GM18868 (cell line): ENCODE measurements around the gene ATP8A1.
"Not testable (repeated sequence)": the region's sequence is repeated elsewhere in the genome, so short reads cannot be mapped to it uniquely, and the experiment has no call there.

Experiments
- ATAC-seq: cut with Tn5 transposase; IDR thresholded peaks from one replicate; pipeline ENCODE4 v1.9.1; 2021; ENCODE audit warnings: mild to moderate bottlenecking, moderate library complexity; ENCODE audit not compliant: unreplicated experiment

ATP8A1 gene

DNA sequence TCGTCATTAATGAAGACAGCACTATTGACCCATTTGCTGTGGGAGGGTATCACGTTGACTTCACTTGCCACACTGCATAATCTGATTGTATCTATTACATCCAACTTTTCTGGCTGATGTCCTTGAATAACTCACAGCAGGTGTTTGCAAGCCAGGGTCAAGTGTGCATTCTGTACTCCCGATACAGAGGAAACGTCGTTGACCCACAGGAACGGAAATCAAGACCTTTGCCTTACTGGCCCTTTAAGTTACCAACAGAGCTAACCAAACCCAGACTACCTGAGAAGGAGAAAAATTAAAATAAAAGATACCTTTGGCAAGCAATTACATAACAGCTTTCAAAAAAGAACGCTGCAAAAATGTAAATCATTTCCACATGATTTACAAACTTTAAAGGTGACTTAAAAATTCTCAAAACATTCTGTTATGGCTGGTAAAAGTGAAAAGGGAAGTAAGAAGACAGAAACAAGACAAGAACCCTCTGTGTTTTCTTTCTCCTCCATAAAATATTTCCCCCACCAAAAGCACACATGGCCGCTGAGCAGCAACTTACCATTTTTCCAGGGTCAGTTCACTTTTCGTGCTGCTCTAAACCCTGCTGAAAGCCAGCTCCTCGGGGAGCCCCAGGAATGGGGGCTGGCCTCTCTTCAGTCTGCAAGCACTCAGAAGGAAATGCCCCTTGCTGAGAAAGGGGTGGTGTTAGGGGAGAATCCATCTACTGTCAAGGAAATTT is 266.1 kb downstream of the ATP8A1 start:
- ATAC-seq = peak; percentile 39

DNA sequence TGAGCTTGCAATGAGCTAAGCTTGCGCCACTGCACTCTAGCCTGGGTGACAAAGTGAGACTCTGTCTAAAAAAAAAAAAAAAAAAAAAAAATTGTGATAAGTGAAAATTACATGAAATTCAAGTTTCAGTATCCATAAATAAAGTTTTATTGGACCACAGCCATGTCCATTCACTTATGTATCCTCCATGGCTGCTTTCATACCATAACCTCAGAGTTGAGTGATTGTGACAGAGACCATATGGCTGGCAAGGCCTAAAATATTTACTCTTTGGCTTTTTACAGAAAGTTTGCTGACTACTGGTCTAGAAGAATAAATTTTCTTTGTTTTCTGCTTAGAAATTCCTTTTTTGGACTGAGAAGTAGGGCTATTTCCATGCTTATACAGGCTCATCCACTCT is 271.4 kb downstream of the ATP8A1 start:
- no peak for ATAC-seq

DNA sequence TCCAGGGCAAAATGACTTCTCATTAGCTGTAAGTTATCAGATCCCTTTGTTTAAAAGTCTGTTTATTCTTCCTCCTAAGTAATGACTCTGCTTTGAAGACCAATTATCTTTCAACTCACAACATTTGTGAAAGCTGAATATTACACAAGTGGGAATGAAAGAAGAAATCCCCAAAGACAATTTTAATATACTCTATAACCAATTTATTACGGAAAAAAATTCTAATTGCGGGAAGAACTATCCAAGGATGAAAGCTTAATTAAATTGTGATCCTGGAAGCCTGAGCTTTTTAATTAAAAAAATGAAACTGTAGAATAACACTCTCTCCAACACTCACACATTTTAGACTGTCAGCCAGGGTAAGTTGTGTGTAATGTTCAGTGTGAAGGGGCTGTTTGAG is 275.2 kb downstream of the ATP8A1 start:
- no peak for ATAC-seq

DNA sequence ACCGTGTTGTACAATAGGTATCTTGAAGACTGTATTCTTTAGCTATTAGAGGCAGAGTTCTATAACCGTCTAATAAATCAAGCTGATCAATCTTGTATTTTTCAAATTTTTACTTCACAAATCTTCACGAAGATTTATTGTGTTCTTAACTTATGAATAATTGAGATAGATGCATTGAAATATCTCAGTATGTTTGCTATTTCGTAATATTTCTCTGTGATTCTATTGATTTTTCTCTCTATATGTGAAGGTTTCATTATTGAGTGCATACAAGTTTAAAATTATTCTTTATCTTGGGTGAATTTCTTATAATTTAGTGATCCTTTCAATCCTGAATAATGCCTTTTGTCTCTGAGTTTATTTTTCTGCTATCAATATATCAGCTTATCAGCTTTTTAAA is 279.4 kb downstream of the ATP8A1 start:
- no peak for ATAC-seq

DNA sequence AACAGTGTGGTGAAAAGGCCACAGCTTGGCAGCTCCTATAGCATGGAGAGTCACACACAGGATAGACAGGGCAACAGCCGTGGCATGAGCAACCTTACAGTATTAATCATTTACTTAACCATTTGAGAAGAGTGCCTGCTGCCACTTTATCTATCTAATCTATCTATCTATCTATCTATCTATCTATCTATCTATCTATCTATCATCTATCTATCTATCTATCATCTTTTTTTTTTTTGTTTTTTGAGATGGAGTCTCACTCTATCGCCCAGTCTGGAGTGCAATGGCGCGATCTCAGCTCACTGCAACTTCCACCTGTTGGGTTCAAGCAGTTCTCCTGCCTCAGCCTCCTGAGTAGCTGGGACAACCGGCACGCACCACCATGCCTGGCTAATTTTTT is 284.6 kb downstream of the ATP8A1 start:
- ATAC-seq = not testable (repeated sequence)

DNA sequence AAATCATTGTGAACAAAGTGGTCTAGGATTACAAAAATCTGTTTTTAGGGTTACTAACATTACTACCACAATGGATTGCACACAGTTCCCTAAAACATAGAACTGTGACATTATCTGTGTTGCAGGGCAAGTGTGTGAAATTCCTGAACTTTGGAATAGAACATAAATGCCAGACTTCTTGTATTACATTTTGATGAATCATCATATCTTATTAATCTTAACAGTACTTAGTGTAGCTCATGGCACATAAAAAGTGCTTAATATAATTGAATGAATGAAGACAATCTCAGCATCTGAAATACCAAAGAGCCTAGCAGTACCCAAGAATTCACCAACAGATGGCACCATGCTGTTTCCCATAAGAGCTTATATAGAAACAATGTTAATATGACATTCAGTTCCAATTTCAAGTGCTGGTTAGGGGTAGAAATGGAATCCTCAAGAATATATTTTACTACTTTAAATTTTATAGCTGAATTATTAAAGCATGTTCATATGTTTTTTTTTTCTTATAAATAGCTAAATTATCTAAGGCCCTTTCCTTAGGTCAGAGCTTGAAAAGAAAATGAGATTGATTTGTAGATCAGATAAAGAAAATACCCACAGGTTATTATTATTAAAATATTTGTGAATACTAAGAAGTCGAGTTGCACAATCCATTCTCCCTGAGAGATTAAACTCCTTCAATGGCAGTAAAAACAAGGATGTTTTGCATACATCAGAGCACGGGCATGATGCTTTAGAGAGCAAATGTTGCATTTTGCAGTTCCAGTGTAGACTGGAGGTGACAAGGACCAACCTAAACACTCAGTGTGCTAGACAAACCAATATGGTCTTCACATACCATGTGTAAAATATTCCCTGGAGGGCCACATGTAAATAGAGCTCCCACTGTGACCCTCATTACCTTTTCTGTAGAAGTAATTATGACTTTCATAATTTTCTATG is 285.3 kb downstream of the ATP8A1 start:
- ATAC-seq = peak; percentile 84

DNA sequence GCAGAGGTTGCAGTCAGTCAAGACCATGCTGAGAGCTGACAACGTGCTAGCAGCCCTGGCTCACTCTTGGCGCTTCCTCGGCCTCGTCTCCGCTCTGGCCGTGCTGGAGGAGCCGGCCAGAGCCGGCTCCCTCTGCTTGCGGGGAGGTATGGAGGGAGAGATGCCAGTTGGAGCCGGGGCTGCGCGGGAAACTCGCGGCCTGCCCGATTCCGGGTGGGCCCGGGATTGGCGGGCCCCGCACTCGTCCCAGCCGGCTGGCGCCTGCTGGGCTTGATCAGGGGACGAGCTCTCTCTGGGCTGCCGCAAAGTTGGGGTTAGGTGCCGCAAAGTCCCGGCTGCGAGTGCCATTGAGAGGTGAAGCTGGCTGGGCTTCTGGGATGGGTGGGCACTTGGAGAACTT is 287.4 kb downstream of the ATP8A1 start:
- no peak for ATAC-seq

DNA sequence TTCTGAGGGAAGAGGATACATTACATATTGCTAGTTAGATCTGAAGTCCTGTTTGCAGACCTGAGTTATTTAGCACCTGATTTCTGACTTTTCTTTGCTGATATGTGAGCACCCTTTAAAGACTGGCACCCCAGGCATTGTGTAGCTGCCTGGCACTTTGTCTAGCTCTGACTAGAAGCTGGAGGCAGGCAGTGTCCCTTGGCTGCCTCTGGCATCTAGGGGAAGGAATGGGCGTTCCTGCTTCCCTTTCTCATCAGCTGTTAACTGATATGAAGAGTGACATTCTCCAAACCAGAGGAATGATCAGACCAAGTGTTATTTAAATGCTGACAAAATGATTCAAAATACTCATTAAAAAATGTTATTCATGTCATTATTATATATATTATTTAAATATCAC is 289.9 kb downstream of the ATP8A1 start:
- no peak for ATAC-seq

DNA sequence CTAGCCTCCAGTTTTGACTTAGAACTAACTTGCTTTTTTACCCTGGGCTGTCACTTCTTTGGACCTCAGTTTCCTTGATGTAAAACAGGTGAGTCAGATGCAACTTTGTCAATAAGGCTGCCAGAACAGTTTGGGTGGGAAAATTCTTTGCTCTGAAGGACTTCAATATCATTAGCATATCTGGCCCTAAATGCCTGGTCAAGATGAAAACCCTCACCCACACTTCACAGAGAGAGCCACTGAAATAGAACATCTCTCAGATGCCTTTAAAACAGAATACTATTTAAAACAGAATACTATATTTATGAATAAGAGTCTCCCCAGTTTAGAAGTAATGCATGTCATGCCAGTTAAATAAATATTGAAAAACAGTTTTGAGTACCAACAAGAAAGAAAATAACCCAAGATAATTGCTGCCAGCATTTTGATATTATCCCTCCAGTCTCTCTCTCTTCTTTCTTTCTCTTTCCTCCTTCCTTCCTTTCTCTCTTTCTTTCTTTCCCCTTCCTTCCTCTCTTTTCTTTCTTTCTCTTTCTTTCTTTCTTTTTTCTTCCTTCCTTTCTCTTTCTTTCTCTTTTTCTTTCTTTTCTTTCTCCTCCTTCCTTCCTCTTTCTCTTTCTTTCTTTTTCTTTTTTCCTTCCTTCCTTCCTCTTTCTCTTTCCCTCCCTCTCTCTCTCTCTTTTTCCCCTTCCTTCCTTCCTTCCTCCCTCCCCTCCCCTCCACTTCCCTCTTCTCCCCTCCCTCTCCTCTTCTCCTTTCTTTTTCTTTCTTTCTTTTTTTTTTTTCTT is 292.4 kb downstream of the ATP8A1 start:
- no peak for ATAC-seq

DNA sequence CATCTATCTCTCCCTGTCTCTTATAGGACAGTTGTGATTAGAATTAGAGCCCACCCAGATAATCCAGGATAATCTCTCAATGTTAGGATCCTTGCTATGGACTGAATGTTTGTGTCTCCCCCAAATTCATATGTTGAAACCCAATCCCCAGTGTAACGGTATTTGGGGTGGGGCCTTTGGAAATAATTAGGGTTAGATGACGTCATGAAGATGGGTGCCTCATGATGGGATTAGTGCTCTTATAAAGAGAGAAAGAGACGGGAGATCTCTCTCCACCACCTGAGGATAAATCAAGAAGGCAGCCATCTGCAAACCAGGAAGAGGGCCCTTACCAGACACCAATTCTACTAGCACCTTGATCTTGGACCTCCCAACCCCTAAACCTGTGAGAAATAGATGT is 293.3 kb downstream of the ATP8A1 start:
- no peak for ATAC-seq

DNA sequence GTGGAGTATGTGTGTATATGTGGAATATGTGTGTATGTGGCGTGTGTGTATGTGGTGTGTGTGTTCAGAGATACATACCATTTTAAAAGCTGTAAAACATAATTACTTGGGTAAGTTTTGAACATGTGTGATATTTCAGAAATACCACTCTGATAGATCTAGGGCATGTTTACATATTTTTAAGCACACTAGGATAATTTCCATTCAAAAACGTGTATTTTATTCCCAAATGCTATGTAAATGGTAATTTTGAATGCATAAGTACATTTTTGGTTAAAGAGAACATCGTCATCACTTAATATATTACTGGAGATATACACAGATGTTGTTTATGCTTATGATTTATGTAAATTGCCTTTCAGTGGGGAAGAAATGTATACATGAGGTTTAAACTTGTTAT is 294.3 kb downstream of the ATP8A1 start:
- ATAC-seq = no peak

DNA sequence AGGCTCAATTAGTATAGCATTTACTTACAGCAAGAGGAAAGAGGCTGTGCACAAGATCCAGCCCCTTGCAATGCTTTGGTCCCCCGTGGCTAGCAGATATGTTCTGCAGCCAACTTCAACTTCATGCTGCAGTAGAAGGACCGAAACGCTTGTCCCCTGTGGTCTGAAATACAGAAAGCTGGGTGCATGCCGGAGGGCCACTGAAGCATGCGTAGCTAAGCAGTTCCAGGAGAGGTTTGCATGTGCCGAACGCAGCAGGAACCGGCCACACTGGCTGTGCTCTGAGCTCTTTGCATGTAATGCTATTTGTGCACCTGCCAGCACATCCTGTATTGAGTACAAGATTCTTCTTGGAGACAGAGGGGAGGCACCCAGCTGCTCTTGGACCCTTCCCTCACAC is 295.4 kb downstream of the ATP8A1 start:
- ATAC-seq = no peak

DNA sequence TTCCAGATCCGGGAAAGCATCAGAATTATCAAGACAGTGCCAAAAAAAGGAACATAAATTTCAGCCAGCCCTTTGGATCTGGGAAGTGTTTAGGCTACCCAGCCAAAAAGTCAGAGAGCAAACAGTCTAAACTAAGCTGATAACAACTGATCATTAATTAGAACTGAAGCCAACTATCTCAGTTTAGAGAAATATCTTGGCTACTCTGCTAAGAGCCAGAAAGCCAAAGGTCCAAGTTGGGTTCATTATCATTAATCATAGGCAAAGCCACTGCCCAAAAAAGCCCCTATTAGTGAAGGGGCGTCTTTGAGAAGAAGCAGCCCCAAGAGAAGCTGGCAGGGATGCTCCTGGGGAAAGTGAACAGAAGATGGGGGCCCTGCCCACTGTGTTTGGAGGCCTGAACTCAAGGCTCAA is 296.6 kb downstream of the ATP8A1 start:
- no peak for ATAC-seq

DNA sequence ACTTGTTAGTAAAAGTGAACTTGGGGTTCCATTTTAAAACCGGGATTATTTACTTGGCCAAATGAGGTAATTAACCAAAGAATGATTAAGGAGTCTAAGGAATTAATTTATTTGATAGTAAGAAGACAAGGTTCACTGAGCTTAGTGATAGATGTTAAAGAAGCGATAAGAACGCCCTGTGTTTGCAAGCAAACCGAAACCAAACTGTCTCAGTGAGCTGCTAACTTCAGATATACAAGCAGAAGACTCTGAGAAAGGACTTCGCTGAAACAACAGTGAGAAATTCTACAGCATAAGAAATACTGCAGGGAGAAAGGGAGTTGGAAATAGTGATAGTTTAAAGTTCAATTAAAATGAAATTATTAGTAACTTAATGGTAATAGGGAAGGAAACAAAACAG is 297.2 kb downstream of the ATP8A1 start:
- ATAC-seq = no peak
